ENCODE results near the gene FAHD1.

Gene FAHD1

GRCh38 chr16:1786242-1787055 lies 40.6 kb upstream of the FAHD1 start:
- Mint-ChIP-seq H3K4me1 (peaks cover 27% of the 10 kb centered on the region), H3K36me3 (peaks cover 16% of the 10 kb centered on the region)
- no peak for ATAC-seq

GRCh38 chr16:1787056-1787321 lies 40.0 kb upstream of the FAHD1 start:
- ATAC-seq: no peak
- Mint-ChIP-seq H3K27me3 (no peaks in the 10 kb centered on the region), H3K4me3 (no peak overlapping the region), H3K9me3 (no peaks in the 10 kb centered on the region), H3K27ac (no peak overlapping the region), H3K4me1 (peaks cover 22% of the 10 kb centered on the region), H3K36me3 (peaks cover 16% of the 10 kb centered on the region)

More at GRCh38 chr16:1786242-1787055, 40.6 kb upstream of the FAHD1 start:
- H3K27me3 Mint-ChIP-seq: no peaks in the 10 kb centered on the region
- no peak overlapping the region for H3K4me3 Mint-ChIP-seq
- no peak overlapping the region for H3K27ac Mint-ChIP-seq
- no peaks in the 10 kb centered on the region for H3K9me3 Mint-ChIP-seq

GRCh38 chr16:1787322-1788094 lies 39.5 kb upstream of the FAHD1 start:
- no peak overlapping the region for H3K4me3 Mint-ChIP-seq
- H3K4me1 Mint-ChIP-seq: peaks cover 21% of the 10 kb centered on the region
- peaks cover 16% of the 10 kb centered on the region for H3K36me3 Mint-ChIP-seq
- no peaks in the 10 kb centered on the region for H3K9me3 Mint-ChIP-seq
- no peaks in the 10 kb centered on the region for H3K27me3 Mint-ChIP-seq
- H3K27ac Mint-ChIP-seq: no peak overlapping the region
- no peak for ATAC-seq

- peaks cover 16% of the 10 kb centered on the region for H3K36me3 Mint-ChIP-seq
- peaks cover 21% of the 10 kb centered on the region for H3K4me1 Mint-ChIP-seq
- H3K9me3 Mint-ChIP-seq: no peaks in the 10 kb centered on the region
- no peak overlapping the region for H3K4me3 Mint-ChIP-seq
- H3K27me3 Mint-ChIP-seq: no peaks in the 10 kb centered on the region
- no peak overlapping the region for H3K27ac Mint-ChIP-seq
- no peak for ATAC-seq
Observed at GRCh38 chr16:1788095-1788707, 38.8 kb upstream of the FAHD1 start.

- Mint-ChIP-seq H3K27ac (no peak overlapping the region), H3K4me1 (peaks cover 21% of the 10 kb centered on the region), H3K9me3 (no peaks in the 10 kb centered on the region), H3K36me3 (peaks cover 16% of the 10 kb centered on the region), H3K27me3 (no peaks in the 10 kb centered on the region), H3K4me3 (no peak overlapping the region)
- ATAC-seq: no peak
Observed at GRCh38 chr16:1788708-1789100, 38.3 kb upstream of the FAHD1 start.

GRCh38 chr16:1789643-1790045 lies 37.4 kb upstream of the FAHD1 start:
- Mint-ChIP-seq H3K36me3 (peaks cover 16% of the 10 kb centered on the region), H3K4me3 (no peak overlapping the region), H3K4me1 (peaks cover 21% of the 10 kb centered on the region), H3K9me3 (no peaks in the 10 kb centered on the region), H3K27me3 (no peaks in the 10 kb centered on the region), H3K27ac (no peak overlapping the region)
- no peak for ATAC-seq

- ATAC-seq: no peak
- Mint-ChIP-seq H3K36me3 (peaks cover 11% of the 10 kb centered on the region), H3K4me3 (no peak overlapping the region), H3K27ac (no peak overlapping the region), H3K27me3 (no peaks in the 10 kb centered on the region), H3K9me3 (no peaks in the 10 kb centered on the region), H3K4me1 (peaks cover 16% of the 10 kb centered on the region)
Observed at GRCh38 chr16:1790261-1790610, 36.8 kb upstream of the FAHD1 start.

- peaks cover 9% of the 10 kb centered on the region for H3K36me3 Mint-ChIP-seq
- ATAC-seq: no peak
- H3K9me3 Mint-ChIP-seq: no peaks in the 10 kb centered on the region
- peaks cover 11% of the 10 kb centered on the region for H3K4me1 Mint-ChIP-seq
- no peak overlapping the region for H3K4me3 Mint-ChIP-seq
- H3K27me3 Mint-ChIP-seq: no peaks in the 10 kb centered on the region
- H3K27ac Mint-ChIP-seq: no peak overlapping the region
Observed at GRCh38 chr16:1790611-1791255, 36.3 kb upstream of the FAHD1 start.

GRCh38 chr16:1791256-1791942 lies 35.6 kb upstream of the FAHD1 start:
- Mint-ChIP-seq H3K27me3 (no peaks in the 10 kb centered on the region), H3K4me1 (peaks cover 6% of the 10 kb centered on the region), H3K27ac (no peak overlapping the region), H3K4me3 (no peak overlapping the region), H3K36me3 (peaks cover 9% of the 10 kb centered on the region), H3K9me3 (no peaks in the 10 kb centered on the region)
- no peak for ATAC-seq

- Mint-ChIP-seq H3K27me3 (no peaks in the 10 kb centered on the region), H3K4me3 (no peak overlapping the region), H3K27ac (no peak overlapping the region), H3K9me3 (peaks cover 2% of the 10 kb centered on the region), H3K4me1 (peaks cover 6% of the 10 kb centered on the region), H3K36me3 (peaks cover 14% of the 10 kb centered on the region)
- ATAC-seq: no peak
Observed at GRCh38 chr16:1791943-1792812, 34.8 kb upstream of the FAHD1 start.

- peak; percentile 24 for ATAC-seq
- peaks cover 17% of the 10 kb centered on the region for H3K36me3 Mint-ChIP-seq
- peaks cover 3% of the 10 kb centered on the region for H3K9me3 Mint-ChIP-seq
- no peak overlapping the region for H3K4me3 Mint-ChIP-seq
- no peaks in the 10 kb centered on the region for H3K27me3 Mint-ChIP-seq
- no peak overlapping the region for H3K27ac Mint-ChIP-seq
- peaks cover 6% of the 10 kb centered on the region for H3K4me1 Mint-ChIP-seq
Observed at GRCh38 chr16:1792836-1793577, 34.0 kb upstream of the FAHD1 start.

- peaks cover 15% of the 10 kb centered on the region for H3K36me3 Mint-ChIP-seq
- peaks cover 5% of the 10 kb centered on the region for H3K4me1 Mint-ChIP-seq
- H3K4me3 Mint-ChIP-seq: no peak within 1 kb of the TSS
- no peaks in the 10 kb centered on the region for H3K27me3 Mint-ChIP-seq
- peaks cover 3% of the 10 kb centered on the region for H3K9me3 Mint-ChIP-seq
- ATAC-seq: peak; percentile 25
- H3K27ac Mint-ChIP-seq: no peak within 1 kb of the TSS
Observed at GRCh38 chr16:1793578-1794220, 33.3 kb upstream of the FAHD1 start, which contains the start of gene IGFALS. IGFALS (minus strand) TSS chr16:1793705; CDS start chr16:1793652, 53 bp downstream.

- no peak for ATAC-seq
- no peak overlapping the region for H3K4me3 Mint-ChIP-seq
Observed at GRCh38 chr16:1794221-1794871, 32.7 kb upstream of the FAHD1 start.

More at GRCh38 chr16:1794221-1794871, 32.7 kb upstream of the FAHD1 start:
- Mint-ChIP-seq H3K27ac (no peak overlapping the region), H3K9me3 (peaks cover 7% of the 10 kb centered on the region), H3K36me3 (peaks cover 11% of the 10 kb centered on the region), H3K27me3 (no peaks in the 10 kb centered on the region), H3K4me1 (no peaks in the 10 kb centered on the region)
